ENCODE data around the gene ELF4.

Gene ELF4

DNA sequence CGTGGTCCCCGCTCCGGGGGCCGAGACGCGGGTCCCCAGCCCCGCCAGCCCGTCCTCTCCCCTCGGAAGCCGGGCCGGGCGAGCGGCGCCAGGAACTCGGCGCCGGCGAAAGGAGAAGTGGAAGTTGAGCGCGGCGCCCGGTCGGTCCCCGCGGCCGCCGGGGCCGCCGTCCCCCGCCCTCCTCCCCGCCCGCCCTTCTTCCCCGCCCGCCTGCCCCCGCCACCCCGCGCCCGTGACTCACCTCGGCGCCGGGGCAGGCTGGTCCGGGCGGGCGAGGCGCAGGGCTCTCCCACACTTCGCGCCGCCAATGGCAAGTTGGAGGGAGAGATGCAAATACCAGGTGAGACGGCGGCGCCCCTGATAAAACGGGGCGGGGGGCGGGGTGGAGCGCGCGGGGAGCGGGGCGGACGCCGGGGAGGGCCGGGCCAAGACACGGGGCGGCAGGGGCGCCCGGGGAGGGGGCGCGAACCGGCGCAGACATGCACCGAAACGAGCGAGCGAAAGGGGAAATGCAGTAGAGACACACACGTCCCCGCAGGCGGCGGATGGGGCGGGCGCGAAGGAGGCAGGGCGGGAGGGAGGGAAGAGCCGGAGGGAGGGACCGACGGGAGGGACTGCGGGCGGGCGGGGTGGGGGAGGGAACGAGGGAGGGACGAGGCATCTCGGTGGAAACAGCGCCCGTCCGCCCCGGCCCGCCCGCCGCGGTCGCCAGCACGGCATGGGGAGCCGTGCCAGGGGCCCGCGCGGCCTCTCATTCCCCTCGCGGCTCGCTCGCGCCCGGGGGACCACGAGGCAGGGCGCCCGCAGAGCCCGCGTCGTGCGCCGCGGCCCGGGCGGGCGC, at the start of gene ELF4:
ELF4 (minus strand) TSS at position 119 of the 841 bp plus-strand sequence. CDS start 29,167 bp downstream, outside the sequence.
- peak; percentile 68 for DNase-seq (ENCODE audit: low read depth)

- no peak for DNase-seq (ENCODE audit: low read depth)
These were observed 49.5 kb upstream of the ELF4 start for GRCh38 chrX:130159776-130160175.

GRCh38 chrX:130158311-130158710, 48.0 kb upstream of the ELF4 start:
- no peak for DNase-seq (ENCODE audit: low read depth)

GRCh38 chrX:130155564-130155963, 45.3 kb upstream of the ELF4 start:
- DNase-seq (ENCODE audit: low read depth) = no peak

DNA sequence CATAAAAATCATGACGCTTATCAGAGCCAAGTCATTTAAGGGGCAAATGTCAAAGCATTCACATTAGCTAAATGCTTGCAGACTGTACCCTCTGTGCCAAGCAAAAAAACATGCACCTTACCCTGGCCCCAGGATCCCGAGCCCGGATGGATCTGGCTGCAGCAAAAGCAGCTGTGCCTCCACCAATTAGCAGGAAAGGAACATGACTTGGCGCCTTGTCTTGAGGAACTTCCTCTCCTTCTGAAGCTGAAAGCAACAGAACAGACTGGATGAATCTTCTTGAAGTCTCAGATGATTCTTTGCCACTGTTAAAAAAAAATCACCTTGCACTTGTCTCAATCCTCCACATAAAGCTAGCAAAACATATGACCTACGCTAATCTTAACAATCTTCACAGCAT, 37.3 kb upstream of the ELF4 start:
- DNase-seq (ENCODE audit: low read depth) = no peak

GRCh38 chrX:130145123-130145522, 34.8 kb upstream of the ELF4 start:
- no peak for DNase-seq (ENCODE audit: low read depth)

GRCh38 chrX:130144509-130144908, 34.2 kb upstream of the ELF4 start:
- DNase-seq (ENCODE audit: low read depth) = peak; percentile 92

GRCh38 chrX:130139474-130140201, 29.3 kb upstream of the ELF4 start:
- DNase-seq (ENCODE audit: low read depth) = no peak

GRCh38 chrX:130136961-130137360, 26.7 kb upstream of the ELF4 start:
- no peak for DNase-seq (ENCODE audit: low read depth)

- no peak for DNase-seq (ENCODE audit: low read depth)
These were observed 26.2 kb upstream of the ELF4 start for GRCh38 chrX:130136496-130136895.

GRCh38 chrX:130130990-130131389, 20.7 kb upstream of the ELF4 start:
- DNase-seq (ENCODE audit: low read depth) = no peak

DNA sequence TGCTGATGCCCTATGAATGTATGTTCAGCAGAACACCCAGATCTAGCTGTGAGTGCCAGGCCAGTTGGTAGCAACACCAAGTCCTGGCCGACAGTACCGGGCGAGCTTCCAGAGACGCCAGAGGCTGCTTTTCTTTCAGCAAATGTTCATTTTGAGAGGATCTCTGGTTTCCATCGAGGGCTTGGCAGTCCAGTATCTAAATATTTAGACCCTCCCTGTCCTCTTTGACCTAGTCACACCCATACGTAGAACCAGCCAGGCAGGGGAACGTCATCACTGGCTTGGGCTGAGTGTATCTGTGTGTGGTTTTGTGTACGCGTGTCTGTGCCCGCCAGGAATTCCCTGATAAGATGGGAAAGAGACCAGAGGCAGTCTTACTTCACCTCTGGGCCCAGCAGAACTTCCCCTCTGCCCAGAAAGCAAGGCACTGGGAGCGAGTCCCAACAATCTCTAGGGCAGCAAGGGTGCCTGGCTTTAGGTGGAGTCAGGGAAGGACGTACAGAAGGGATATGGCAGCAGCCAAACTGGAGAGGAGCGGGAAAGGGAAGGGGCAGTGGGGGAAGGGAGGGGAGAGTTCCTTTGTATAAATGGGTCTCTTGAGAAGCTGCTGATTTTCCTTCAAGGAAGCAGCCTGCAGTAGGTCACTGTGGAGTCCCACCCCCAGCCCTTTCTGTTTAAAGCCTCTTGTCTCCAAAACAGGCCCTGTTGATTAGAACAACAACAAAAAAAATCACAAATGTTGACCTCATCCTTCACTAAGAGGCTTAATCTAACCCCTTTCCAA, 15.0 kb upstream of the ELF4 start:
- DNase-seq (ENCODE audit: low read depth) = peak; percentile 97

GRCh38 chrX:130124577-130124976, 14.3 kb upstream of the ELF4 start:
- no peak for DNase-seq (ENCODE audit: low read depth)

- DNase-seq (ENCODE audit: low read depth) = no peak
These were observed 11.2 kb upstream of the ELF4 start for GRCh38 chrX:130121505-130121800.

DNA sequence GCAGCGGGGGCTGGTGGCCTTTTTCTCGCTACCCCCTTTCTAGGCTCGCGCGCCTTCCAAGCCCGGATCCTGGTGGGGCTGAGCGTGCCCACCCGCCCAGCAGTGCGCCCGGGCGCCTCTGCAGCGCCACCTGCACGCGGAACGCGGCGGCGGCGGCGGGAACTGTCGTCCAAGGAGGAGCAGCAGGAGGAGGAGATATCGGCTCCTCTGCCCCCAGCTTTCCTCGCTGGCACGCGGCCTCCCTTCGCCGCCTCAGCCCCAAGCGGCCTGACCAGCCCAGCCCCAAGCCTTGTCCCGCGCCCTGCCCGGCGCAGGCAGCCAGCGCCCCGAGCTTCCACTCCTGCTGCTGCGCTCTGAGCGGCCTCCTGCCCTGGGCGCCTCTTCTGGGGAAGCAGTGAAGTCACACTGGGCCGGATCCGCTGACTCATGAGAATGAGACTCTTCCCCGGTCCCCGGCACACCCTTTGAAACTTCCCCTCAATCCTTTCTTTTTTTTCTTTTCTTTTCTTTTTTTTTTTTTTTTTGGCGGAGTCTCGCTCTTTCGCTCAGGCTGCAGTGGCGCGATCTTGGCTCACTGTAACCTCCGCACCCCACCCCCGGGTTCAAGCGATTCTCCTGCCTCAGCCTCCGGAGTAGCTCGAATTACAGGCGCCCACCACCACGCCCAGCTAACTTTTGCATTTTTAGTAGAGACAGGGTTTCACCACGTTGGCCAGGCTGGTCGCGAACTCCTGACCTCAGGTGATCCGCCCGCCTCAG, 10.6 kb upstream of the ELF4 start:
- peak; percentile 59 for DNase-seq (ENCODE audit: low read depth)

DNA sequence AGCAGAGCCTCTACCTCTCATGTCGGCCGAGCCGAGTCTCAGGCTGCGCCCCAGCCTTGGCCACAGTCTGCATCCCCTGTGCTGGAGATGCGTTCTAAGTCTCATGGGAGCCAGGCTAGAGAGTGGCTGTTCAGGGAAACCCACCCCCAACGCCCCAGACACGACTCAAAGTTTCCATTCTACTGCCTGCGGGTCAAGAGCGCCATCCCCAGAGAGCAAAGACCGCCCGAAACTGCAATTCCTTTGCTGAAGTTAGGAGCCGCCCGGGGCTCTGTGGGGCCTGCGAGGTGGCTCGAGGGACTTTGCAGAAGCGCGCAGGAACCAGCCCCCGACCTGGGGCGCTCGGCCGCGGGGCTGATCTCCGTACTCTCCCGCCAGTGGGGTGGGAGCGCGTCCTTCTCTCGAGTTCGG, 10.0 kb upstream of the ELF4 start:
- DNase-seq (ENCODE audit: low read depth) = no peak

DNA sequence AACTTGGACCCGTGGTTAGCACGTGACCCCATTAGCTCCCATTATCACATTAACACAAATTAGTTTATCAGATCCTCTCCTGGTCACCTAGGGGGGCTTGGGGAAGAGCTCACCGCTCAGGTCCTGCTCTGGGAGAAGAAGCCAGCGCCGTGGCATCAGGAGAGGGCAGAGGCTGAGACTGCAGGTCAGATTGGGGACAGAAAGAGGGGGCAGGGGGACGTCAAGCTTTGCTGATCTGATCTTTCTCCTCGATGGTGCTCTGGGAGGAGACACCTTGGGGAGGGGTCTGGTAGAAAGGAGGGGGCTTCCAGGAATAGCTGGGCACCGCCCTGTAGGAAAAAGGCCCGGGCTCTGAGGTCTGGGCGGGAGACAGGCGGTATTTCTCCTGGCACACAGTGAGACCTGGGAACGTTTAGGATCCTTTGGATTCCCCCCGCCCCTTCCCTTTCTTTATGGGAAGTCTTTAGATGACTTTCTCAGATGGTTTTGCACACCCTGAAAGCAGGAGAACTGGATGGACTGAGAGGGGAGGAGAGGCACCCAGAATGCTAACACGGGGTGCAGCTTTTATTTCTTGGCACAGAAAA, 9.1 kb upstream of the ELF4 start:
- no peak for DNase-seq (ENCODE audit: low read depth)

DNA sequence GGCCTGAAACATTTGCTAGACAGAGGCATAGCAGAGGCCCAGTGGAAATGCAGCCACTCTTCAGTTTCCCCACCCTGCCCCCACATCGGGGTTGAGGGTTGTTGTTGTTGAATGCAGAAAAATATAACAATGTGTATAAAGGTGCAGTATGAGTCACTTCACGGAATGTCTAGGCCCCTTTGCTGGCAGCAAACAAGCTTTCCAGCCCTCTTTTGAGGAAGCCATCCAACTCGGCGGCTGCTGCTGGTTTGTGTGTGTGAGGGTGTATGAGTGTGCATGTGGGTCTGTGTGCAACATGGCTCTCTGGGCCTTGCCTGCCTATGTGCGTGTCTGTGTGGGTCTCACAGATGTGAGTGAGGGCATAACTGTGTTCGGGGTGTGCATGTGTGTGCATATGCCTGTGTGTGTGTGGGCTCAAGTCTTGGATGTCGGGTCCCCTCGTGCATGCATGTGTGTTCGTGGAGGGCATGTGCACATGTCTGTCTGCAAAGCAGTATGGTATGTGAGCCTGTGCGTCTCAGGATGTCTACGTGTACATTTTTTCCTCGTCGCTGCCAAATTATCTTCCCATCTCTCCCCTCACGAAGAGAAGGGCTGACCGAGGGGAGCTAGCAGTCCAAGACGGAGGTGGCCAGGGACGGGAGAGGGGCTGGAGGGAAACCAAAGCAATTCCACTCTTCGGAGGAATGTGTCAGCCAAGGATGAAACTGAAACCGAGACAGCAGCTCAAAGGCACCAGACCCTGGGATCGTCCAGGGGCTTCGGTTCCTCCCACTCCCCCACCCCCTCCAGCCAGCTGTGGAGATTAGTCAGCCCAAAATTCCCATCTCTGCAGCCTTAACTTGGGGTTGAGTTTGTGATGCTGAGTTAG, 8.4 kb upstream of the ELF4 start:
- DNase-seq (ENCODE audit: low read depth) = peak; percentile 81

- DNase-seq (ENCODE audit: low read depth) = no peak
These were observed 6.9 kb upstream of the ELF4 start for GRCh38 chrX:130117166-130117565.

- peak; percentile 90 for DNase-seq (ENCODE audit: low read depth)
These were observed 5.0 kb upstream of the ELF4 start for GRCh38 chrX:130115119-130115885.
